Measurements from ENCODE around the gene CLEC16A. TPM values are rescaled to one million over a fixed set of nuclear protein-coding genes. Genes with fewer than 3 reads are reported as not detected.
"Not testable (repeated sequence)": the region's sequence is repeated elsewhere in the genome, so short reads cannot be mapped to it uniquely, and the experiment has no call there.

CLEC16A gene
- total RNA-seq, 1 donor from 2014 or later = 40.4 TPM

DNA sequence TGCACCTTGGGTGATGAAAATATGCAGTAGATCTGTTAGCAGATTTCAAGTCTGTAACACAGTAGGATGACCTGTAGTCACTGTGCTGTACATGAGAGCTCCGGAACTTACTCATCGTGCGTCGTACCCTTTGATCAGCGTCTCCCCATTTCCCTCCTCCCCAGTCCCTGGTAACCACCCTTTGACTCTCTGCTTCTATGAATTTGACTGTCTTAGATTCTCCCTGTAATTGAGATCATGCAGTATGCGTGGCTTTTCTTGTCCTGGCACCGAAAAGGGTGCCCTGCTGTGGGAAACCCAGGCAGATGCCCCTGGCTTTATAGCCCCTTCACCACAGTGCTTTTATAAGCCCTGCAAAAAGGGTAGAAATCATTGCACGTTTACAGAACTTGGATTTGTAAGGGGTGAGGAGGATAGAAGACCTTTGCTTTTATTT, 20.5 kb downstream of the CLEC16A start:
- intact Hi-C loops (cut with micrococcal nuclease) = loop anchor here (1.0 to 2.0 kb wide), 13 partner anchors 88 to 749 kb away; partner anchors contain the start of gene LITAF

DNA sequence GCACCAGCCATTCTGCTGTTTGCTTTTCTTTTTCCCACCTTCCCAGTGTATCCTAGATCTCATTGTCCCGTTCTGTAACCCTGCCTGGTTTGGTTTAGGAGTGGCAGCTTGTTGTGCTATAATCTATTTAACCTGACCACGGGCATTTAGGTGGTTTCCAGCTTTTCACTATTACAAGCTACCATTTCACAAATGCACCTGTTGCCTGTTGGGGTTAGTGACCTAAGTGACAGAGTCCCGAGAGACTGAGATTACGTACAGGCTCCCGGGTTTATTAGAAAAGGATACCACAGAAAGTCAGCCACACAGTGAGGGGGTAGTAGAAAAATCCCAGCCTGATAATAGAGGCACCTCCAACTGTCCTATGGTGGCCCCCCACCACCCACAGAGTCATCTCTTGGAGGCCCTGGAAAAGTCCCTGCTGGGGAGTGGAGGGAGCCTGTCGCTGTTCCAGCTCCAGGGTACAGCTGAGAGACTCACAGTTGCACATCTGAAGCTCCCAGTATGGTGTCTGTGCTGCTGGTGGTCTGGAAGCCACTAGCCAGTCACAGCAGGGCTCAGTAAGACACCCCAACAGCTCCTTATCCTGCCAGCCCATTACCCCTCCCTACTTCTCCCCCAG, 21.2 kb downstream of the CLEC16A start:
- intact Hi-C loops (cut with micrococcal nuclease) = loop anchor here (1.0 to 2.0 kb wide), 5 partner anchors 87 to 431 kb away; no protein-coding TSS in a partner anchor

DNA sequence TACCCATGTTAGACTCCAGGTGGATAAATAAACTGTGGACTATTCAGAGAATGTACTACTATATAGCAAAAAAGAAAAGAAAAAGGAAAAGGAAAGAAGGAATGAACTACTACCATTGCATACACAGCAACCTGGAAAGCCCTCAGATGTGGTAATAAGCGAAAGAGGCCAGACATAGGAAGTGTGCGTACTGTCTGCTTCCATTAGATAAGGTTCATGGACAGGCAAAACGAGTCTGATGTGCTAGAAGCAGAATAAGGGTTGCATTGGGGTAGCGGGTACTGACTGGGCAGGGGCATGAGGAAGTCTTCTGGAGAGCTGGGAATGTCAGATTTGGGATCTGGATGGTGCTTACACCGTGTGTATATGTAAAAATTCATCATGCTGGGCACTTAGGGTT, 21.8 kb downstream of the CLEC16A start:
- intact Hi-C loops (cut with micrococcal nuclease) = no loop called here

DNA sequence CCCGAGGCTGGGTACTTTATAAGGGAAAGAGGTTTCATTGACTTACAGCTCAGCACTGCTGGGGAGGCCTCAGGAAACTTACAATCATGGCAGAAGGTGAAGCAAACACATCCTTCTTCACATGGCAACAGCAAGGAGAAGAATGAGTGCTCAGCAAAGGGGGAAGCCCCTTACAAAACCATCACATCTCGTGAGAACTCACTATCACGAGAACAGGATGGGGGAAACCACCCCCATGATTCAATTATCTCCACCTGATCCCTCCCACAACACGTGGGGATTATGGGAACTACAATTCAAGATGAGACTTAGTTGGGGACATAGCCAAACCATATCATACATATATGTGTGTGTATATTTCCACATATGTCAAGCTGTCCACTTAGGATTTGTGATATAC, 22.2 kb downstream of the CLEC16A start:
- intact Hi-C loops (cut with micrococcal nuclease) = not testable (repeated sequence)

DNA sequence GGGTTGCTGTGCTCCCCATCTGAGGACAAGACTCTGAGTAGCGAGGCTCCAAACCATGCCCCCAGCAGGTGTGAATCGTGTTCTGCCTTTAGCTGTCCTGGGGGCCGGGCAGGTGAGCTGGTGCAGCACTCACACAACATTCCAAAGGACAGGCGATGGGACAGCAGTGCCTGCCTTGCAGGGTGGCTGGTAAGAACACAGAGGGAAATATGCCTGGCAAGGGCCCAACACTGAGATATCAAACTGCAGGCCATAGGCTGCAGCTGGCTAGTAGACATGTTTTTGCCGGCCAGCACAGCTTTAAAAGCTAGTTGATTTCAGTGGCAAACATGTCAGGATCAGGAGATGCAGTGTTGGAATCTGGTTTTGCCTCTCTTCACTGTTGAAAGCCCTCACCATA, 23.6 kb downstream of the CLEC16A start:
- intact Hi-C loops (cut with micrococcal nuclease) = no loop called here

DNA sequence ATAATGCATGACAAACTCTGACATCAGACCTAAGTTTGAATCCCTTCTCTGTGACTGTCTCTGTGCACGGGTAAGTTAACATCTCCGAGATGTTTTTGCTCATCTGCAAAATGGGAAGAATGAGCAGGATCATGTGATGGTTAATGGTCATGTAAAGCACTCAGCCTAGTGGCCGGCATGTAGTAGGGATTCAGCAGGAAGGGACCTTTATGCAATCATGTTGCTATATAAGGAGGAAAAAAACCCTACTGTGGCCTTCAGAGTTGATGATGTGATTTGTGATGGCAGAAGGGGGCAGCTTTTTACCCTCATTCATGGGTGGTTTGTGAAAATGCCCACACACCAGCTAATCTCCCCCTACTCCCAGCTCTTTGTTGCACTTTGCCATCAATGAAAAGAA, 24.1 kb downstream of the CLEC16A start:
- intact Hi-C loops (cut with micrococcal nuclease) = no loop called here

DNA sequence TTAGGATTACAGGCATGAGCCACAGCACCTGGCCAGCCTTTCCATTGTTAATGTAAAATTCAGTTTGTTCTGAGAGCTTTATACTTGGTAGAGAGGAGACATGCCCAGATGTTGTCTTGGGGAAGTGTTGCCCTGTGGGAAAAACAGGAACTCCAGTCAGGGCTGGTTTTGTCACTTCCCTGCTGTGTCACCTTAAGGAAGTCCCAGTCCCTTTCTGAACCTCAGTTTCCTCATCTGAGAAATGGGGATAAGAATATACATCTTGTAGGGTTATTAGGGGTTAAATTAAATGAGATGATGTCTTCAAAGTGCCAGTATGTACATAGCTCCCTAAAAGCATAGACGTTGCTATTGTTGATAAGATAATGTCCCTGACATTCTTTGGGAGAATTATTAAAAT, 25.3 kb downstream of the CLEC16A start:
- intact Hi-C loops (cut with micrococcal nuclease) = no loop called here

DNA sequence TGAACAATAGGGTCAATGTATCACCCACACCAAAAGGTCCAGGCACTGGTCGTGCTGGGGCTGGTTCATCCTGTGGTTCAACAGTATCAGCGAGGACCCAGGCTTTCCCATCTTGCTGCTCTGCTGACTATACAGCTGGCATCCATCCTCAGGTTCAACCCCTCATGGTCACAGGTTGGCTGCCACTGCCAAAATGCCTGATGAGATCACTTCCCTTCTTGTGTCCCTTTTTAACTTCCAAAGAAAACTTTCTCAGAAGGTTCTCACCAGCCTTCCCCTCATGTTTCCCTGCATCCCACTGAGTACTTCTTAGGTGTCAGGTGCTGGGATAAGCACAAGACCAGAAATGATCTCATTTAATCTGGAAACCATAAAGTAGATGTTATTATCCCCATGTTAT, 25.7 kb downstream of the CLEC16A start:
- intact Hi-C loops (cut with micrococcal nuclease) = no loop called here

DNA sequence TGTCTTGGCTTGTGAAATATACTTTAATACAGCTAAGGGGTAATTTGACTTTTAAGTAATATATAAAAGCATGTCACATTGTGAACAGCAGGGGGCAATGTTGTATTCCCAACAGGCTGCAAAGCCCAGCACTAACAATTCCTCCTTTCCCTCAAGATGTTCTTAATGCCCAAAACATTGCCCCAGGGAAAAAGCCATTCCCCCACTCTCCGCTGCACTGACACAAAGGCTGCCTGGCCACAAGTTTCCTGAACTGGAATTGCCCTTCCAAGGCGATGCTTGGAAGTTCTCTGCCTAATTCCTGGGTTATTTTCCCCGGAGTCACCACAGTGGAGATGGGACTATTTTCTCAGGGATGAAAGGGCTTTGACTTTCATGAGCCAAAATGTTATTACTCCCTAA, 27.2 kb downstream of the CLEC16A start:
- intact Hi-C loops (cut with micrococcal nuclease) = loop anchor here (1.0 kb wide), 4 partner anchors 10 to 284 kb away; no protein-coding TSS in a partner anchor

DNA sequence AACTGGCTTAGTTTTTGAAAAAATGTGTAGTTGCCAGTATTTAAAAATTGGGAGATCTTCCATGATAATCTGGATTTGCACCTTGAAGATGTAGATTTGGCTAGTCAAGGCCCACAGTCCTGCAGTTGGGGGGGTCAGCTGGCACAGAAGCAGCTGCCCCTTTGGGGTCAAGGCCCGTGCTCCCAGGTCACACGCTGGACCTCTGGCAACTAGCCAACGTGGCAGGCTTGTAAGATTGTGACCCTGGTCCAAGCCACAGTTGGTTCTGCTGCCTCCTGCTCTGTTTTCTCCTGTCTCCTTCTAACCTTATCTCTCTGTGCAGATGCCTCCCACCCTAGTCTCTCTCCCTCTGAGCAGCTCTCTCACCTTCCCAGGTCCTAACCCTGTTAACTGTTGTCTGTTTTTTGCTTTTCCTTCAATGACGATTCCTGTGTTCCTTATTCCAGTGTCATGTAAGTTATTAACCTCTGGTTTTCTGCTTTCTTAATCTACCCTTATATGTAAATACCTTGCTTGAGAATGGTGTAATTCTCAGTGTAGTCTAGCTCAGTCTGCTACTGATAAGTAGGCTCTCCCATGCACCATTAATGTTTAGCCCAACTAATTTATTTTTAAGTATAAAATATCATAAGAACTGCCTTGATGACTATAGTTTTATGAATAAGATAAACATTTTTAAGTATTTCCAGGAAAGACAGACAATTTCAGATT, 27.9 kb downstream of the CLEC16A start:
- intact Hi-C loops (cut with micrococcal nuclease) = loop anchor here (2.0 kb wide), 1 partner anchor 383 kb away; no protein-coding TSS in a partner anchor

DNA sequence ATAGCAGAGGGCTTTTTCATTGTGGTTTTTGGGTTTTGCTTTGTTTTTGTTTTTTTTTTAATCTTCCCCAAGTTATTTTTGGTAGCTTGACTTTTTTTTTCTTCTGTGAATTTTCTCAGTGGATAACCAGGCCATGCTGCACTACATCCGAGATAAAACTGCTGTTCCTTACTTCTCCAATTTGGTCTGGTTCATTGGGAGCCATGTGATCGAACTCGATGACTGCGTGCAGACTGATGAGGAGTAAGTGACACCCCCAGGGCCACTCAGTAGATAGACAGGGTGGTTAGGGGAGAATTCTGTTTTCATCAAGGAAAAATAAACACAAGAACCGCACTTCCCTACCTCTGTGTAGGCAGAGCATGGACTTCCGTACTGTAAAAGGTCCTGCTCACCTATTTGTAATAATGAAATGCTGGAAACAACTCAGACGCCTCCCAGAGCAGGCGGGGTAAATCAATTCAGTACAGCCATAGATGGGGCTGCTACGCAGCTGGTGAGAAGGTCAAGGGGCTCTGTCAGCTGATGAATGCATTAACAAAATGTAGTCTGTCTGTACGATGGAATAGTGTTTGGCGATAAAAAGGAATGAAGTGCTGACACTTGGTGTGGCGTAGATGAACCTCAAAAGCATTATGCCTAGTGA, 28.6 kb downstream of the CLEC16A start:
- intact Hi-C loops (cut with micrococcal nuclease) = loop anchor here (2.0 kb wide), 1 partner anchor 382 kb away; no protein-coding TSS in a partner anchor

DNA sequence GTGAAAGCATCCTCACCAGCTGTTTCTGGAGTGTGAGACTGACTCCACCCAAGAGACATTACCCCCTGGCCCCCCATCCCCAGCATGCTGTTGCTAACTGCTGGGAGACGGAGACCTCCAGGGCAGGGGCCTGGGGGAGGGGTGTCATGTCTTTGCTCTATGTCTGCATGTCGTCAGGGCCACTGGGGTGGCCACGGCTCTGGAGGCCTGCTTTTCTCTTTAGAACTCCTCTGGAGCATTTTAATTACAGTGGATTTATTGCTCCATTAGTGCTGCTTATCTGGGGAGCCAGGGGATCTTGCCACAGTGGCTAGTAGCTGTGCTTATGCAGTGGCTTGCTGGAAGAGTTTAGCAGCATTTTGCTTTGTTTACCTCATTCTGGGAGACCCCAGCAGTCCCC, 32.3 kb downstream of the CLEC16A start:
- intact Hi-C loops (cut with micrococcal nuclease) = no loop called here

DNA sequence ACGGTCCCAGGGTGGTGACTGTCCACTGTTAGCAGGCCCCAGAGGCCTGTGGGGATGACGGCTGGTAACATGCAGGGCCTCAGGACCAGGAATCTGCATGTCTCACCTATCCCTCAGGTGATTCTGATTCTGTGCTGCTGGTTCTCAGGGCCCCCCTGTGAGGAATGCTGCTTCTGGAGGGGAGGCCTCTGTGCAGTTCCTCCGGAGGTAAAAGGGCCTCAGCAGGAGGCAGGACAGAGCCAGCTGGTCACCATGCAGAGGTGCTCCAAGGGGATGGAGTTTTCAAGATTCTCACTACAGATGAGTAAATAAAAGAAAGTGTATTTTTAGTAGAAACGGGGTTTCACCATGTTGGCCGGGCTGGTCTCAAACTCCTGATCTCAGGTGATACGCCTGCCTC, 33.8 kb downstream of the CLEC16A start:
- intact Hi-C loops (cut with micrococcal nuclease) = no loop called here

DNA sequence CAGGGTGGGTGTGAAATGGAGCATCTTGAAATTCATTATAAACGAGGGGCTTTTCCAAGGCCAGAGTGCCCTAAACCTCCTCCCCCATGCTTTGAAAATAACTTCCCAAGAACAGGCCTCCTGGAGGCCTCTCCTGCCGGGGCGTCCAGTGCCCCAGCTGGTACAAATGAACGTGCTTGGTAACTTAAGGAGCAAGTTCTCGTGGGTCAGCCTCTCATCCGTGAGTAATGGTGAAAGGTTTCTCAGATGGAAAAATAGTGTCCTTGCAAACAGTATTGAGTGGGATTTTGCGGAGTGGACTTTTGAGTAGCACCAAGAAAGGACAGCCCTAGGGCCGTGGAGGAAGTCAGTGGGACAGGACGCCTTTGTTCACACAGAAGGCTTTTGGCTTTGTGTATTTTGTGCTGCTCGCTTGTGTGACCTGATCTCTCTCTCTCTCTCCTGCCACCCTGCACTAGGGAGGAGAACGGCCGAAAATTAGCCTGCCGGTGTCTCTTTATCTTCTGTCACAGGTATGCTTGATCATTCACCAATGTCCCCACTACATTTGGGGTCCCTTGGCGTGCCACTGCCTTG, 34.6 kb downstream of the CLEC16A start:
- intact Hi-C loops (cut with micrococcal nuclease) = no loop called here

DNA sequence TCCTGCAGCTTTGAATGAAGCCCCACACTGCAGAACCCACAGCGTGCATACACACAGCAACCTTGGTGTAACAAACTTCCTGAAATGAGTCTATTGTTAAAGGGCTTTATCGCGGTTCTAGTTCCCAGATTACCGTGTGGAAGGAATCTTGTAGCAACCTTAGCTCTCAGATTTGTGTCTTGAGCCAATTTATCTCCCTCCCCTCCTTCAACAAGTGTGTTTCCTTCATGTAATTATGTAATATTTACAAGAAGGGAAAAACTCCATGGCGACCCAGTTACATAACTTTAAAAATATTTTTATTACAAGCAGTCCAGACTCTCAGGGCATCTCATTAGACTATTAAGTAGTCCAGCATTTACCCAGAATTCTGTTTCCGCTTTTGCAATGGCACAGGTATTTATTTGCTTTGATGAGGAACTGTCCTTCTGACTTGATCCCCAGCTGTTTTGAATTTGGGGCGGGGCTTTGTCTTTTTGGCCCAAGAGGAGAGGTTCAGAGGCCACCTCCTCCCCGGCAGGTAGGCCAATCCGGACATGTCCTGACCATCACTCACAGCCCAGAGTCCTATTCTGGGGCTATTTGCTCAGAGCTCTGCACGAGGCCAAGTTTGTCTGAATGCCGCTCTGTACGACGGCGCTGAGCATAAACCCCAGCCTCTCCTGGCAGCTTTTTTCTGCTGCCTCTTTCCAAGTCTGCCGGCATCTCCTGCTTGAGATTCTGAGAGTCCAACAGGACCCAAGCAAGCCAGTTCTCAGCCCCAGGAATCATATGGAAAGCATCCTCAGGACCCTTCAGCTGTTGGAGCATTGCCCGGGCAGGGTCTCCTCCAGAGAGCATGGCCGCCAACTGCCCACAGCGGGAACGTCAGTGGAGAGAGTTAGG, 35.6 kb downstream of the CLEC16A start:
- intact Hi-C loops (cut with micrococcal nuclease) = no loop called here

DNA sequence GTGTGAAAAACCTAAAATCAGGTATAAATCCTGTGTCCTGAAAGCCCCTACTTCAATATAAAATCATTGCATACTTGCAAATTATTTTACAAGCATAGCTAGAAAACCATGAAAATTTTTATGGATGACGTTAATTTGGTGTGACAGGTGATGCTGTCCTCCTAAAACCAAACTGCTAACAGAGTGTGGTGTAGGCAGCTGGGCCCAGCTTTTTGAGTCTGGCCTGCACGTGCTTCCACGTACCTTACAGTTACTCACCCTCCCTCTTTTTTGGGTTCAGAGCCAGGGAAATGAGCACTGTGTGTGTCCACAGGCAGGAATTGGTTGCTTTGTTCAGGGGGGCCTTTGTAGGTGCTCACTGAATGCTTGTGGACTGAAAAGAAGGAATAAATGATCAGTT, 36.4 kb downstream of the CLEC16A start:
- intact Hi-C loops (cut with micrococcal nuclease) = loop anchor here (1.0 kb wide), 2 partner anchors 10 to 27 kb away; no protein-coding TSS in a partner anchor

DNA sequence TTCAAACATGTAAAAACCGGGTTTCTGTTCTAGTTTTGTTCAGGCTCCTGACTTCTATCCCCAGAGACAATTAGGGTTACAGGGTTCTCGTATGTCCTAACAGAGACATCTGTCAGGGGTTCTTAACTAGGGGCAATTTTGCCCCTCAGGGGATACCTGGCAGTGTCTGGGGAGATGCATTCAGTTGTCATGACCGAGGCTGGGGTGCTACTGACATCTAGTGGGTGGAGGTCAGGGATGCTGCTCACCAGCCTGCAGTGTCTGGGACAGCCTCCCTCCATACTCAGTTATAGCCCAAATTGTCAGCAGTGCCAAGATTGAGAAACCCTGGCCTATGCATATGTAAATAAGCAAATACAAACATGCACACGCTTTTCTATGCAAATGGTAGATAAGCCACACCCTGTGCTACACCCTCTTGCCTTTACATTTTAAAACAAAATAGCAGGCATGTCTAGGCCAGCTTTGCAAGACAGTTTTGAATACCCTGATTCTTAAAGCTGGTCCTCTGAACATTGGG, 37.4 kb downstream of the CLEC16A start:
- intact Hi-C loops (cut with micrococcal nuclease) = loop anchor here (1.0 kb wide), 2 partner anchors 10 to 27 kb away; no protein-coding TSS in a partner anchor

DNA sequence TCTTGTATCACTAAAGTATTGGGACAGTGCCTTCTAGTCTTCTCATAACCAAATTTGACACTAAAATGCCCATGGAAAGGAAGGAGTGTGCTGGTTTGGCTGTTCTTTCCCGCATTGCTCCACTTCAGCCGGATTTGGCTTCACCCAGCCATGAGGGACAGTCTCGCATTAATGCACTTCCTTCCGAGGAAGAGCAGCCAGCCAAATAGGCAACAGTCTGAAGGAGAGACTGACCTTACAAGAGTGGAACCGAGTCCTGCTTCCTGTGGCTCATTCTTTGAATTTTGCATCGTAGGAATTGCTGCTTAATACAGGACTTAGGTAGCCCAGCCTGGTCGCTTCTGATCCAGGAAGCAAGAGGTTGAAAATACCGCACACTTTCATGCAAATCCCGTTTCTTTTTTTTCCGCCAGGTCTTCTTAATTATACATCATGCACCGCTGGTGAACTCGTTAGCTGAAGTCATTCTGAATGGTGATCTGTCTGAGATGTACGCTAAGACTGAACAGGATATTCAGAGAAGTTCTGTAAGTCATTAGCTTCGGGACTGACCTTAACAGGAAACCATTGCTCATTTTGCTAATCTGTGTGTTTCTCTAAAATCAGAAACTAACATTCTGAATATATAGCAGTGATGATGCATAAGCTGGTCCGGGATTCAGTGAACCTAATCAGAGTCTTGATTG, 38.2 kb downstream of the CLEC16A start:
- intact Hi-C loops (cut with micrococcal nuclease) = no loop called here

DNA sequence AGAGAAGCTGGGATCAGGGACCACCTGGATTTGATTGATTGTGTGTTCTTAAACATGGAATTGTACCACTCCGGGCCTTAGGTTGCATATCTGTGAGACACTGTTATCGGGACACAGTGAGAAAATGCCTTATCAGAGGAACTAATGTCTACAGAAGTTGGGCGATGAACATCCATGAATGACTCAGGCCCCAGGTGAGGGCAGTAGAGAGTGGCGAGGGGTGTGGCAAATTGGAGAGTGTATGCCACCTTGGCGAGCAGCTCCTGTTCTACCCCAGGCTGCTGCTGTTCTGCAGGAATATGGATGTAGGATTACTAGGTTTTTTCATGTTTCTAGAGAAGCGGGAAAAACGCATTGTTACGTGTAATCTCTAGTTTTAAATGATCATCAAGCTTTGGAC, 38.8 kb downstream of the CLEC16A start:
- intact Hi-C loops (cut with micrococcal nuclease) = no loop called here

DNA sequence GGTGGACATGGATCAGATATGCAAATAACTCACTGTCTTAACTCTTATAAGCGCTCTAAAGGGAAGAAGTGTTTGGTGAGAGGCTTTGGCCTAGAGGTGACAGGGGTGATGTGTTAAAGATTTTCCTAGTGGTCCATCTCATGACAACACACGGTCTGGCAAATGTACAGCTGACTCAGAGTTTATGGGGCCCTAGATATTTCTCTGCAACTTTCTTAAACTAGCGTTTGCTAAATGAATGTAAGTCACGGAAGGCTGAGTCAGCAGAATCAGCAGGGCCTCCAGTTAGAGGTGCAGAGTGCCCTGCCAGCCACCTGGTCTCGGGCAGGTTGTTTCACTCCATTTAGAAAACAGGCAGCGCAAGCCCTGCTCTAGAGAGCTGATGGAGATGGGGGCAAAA, 40.1 kb downstream of the CLEC16A start:
- intact Hi-C loops (cut with micrococcal nuclease) = no loop called here
